GM12892 (cell line): ENCODE measurements around the gene BMPR2.

Experiments used
- DNase-seq: peaks from one replicate; pipeline ENCODE4 v3.0.0; 2011; ENCODE audit not compliant: insufficient read length
- FAIRE-seq: peaks from 2 replicates; lab custom pipeline; 2011; peaks lifted over from hg19 to GRCh38; lab: Jason Lieb, UNC
- POLR2A ChIP-seq: IDR thresholded peaks from 2 replicates; pipeline ENCODE4 v1.6.1; 2011; ENCODE audit warnings: low read depth, low read length, control low read depth
- POLR2AphosphoS5 ChIP-seq: IDR thresholded peaks from 2 replicates; pipeline ENCODE4 v1.6.1; 2011; ENCODE audit warnings: low read depth, low read length, control low read depth
- TAF1 ChIP-seq: IDR thresholded peaks from 2 replicates; pipeline ENCODE4 v1.6.1; 2011; ENCODE audit warnings: low read depth, mild to moderate bottlenecking, control low read depth, low read length, borderline replicate concordance

Gene BMPR2

DNA sequence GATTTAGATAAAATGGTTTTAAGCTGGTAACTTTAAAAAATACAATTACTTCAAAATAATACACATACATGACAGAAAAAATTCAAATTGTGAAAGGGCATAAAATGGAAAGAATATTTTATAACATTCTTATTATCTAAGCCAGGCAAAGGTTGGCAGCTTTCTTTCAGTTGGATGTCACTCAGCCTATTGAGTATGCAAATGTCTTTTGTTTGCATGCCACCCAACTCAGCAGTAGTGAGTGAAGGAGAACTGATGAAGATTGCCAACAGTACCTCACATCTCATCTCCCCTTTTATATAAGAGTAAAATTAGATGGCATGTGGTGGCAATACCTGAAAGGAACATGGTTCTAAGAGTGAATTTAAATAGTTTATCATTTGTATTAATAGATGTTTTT, 24.8 kb downstream of the BMPR2 start:
- FAIRE-seq (no peak), DNase-seq (no peak)
- TF ChIP-seq TAF1, result no peak
- no peak for TF ChIP-seq POLR2A
- no peak for TF ChIP-seq POLR2AphosphoS5

DNA sequence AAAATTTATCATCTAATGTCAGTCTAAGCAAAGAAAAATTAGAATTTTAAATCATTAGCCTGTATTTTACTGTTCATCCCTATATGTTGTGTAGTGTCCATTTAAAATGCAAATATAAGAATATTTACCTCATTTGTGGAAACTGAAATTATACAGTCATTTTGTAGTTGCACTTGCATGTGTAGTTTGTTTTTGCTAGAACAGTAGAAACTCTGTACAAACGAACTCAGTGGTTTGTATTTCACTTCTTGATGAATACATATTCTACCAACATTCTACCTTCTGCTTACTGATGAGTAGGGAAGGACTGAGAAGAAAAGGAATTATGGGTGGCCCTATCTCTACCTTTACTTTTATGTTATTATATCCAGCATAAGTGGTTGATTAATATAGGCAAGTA, 29.7 kb downstream of the BMPR2 start:
- FAIRE-seq, result no peak
- TF ChIP-seq POLR2A, result no peak
- no peak for TF ChIP-seq TAF1
- no peak for TF ChIP-seq POLR2AphosphoS5
- no peak for DNase-seq

DNA sequence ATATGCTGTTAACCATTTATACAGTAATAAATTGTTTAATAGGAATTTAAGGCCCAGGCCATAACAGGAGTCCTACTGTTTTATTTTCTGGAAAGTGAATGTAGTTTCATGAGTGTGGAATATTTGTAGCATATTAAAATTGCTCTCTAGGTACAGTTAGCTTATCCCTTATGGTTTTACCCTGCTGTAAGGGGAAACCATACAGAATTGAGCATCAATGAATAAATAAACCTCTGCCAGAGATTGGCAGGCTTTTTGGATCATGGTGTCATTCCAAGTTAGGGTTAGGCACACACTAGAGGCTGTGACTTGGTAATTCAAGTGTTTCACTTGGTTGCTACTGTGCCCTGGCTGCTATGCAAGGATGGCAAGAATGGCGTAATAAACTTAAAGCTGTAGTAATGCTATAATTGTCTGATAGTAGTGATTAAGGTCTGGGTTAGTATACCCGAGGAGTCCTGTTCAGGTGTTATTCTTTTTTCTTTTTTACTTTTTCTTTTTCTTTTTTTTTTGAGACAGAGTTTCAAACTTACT, 30.4 kb downstream of the BMPR2 start:
- TF ChIP-seq POLR2A, result no peak
- TF ChIP-seq POLR2AphosphoS5, result no peak
- no peak for TF ChIP-seq TAF1
- DNase-seq, result no peak
- no peak for FAIRE-seq

DNA sequence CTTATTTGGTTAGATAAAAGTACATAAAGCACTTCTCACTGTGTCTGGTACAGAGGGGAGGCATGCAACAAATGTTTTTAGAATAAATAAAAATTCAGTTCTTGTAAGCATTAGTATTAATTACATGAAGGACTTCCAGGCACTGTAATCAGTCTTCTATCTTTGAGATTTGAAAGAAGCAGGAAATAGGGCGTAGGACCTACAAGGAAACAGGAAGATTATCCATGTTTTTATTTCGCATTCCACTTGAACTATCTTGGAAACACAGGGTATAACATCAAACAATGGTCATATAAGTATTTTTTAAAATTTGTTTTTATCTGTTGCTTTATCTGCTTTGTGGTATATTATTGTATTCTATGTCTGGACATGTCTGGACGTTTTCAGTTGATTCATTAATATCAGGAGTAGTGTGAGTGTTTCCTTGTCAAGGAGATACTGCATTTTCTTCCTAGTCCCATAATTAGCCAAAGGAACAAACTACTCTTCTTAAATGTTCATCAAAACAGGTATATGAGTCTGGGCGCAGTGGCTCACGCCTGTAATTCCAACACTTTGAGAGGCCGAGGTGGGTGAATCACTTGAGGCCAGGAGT, 32.5 kb downstream of the BMPR2 start:
- FAIRE-seq (no peak), DNase-seq (no peak)
- TF ChIP-seq POLR2A (no peak), POLR2AphosphoS5 (no peak), TAF1 (no peak)

DNA sequence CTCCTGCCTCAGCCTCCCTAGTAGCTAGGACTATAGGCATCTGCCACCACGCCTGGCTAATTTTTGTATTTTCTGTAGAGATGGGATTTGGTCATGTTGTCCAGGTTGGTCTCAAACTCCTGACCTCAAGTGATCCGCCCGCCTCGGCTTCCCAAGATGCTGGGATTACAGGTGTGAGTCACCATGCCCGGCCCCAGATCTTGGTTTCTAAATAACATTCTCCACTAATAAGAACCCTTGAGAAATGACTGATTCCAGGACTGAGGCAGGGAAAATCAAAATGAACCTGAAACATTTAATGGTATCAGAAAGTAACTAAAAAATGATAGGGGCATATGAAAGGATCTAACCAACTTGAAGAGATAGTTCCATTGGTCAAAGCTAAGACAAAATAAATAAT, 34.0 kb downstream of the BMPR2 start:
- FAIRE-seq, result no peak
- no peak for DNase-seq
- TF ChIP-seq TAF1 (no peak), POLR2AphosphoS5 (no peak), POLR2A (no peak)

DNA sequence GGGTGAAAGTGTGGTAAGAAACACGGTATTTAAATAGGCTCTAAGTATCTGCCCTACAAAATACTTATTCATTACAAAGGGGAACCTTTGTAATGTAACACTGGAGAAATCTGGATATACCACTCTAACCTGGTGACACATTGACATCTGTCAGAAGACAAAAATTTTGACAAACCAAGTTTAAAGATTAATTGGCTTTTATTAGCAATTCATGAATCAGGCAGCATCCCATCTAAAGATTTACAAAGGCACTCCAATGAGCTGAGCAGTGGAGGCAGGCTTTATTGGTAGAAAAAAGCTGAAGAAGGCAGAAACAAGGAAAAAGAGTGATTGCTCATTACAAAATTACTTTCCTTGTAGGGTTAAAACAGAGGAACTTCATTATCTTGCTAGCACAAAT, 35.0 kb downstream of the BMPR2 start:
- DNase-seq (no peak), FAIRE-seq (no peak)
- TF ChIP-seq POLR2A, result no peak

DNA sequence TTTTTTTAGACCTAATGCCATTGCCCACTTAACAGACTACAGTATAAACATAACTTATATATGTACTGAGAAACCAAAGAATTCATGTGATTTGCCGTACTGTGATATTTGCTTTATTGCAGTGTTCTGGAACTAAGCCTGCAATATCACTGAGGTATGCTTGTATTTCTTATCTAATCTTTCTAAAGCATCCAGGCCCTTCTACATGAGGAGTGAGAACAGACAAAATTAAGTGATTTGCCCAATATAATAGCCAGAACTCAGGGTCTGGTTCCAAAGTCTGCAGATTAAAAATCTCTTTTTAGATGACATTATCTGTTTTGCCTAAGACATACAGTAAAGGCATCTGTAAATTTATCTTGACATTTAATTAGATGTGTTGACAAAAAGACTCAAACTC, 41.9 kb downstream of the BMPR2 start:
- TF ChIP-seq POLR2AphosphoS5 (no peak), POLR2A (no peak), TAF1 (no peak)
- DNase-seq (no peak), FAIRE-seq (no peak)

DNA sequence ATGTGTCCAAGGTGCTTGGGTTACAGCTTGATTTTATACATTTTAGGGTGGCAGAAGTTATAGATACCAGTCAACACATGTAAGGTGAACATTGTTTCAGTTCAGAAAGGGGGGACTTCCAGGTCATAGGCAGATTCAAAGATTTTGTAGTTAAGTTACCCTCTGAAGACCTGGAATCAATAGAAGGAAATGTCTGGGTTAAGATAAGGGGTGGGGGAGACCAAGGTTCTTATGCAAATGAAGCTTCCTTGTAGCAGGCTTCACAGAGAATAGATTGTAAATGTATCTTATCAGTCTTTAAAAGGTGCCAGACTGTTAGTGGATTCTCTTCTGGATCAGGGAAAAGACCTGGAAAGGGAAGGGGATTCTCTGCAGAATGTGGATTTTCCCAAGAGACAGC, 42.4 kb downstream of the BMPR2 start:
- DNase-seq (no peak), FAIRE-seq (no peak)
- TF ChIP-seq POLR2A (no peak), TAF1 (no peak), POLR2AphosphoS5 (no peak)

DNA sequence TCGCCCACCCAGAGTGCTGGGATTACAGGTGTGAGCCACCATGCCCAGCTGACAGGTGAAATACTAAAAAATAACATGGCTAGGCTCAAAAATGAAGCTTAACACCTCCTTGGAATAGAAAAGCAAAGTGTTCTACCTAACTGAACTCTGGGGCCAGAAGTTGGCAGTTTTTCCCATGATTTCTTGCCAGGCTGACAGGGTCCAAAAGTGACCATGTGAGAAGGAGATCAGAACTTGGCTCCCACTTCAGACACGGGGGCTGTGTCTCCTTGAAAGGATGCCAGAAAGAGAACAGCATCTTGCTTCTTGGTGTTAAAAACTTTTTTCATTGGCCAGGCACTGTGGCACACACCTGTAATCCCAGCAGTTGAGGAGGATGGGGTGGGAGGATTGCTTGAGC, 47.0 kb downstream of the BMPR2 start:
- no peak for FAIRE-seq
- no peak for DNase-seq
- no peak for TF ChIP-seq TAF1
- no peak for TF ChIP-seq POLR2A
- no peak for TF ChIP-seq POLR2AphosphoS5

DNA sequence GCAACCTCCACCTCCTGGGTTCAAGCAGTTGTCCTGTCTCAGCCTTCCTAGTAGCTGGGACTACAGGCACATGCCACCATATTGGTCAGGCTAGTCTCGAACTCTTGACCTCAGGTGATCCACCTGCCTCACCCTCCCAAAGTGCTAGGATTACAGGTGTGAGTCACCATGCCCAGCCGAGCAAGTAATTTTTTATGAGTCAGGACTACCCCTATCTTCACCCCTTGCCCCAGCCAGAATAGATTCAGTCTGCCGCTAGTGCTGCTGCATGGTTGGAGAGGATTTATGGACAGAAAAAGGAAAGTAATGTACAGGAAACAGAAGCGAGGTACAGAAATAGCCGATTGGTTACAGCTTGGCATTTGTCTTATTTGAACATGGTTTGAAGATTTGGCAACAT, 48.9 kb downstream of the BMPR2 start:
- no peak for FAIRE-seq
- TF ChIP-seq POLR2AphosphoS5 (no peak), POLR2A (no peak), TAF1 (no peak)
- DNase-seq, result no peak

DNA sequence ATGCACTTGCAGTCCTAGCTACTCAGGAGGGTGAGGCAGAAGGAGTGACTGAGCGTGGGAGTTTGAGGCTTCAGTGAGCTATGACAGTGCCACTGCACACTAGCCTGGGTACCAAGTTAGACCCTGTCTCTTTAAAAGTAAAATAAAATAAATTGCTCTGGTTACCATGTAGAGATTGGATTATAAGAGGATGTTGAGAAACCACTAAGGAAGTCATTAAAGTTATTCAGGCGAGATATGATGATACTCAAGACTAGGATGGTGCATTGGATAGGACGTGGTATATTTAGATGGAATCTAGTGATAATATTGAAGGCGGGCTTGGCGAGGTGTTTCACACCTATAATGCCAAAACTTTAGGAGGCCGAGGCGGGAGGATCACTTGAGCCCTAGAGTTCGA, 50.6 kb downstream of the BMPR2 start:
- no peak for DNase-seq
- no peak for TF ChIP-seq POLR2A
- no peak for TF ChIP-seq POLR2AphosphoS5
- TF ChIP-seq TAF1, result no peak
- no peak for FAIRE-seq

DNA sequence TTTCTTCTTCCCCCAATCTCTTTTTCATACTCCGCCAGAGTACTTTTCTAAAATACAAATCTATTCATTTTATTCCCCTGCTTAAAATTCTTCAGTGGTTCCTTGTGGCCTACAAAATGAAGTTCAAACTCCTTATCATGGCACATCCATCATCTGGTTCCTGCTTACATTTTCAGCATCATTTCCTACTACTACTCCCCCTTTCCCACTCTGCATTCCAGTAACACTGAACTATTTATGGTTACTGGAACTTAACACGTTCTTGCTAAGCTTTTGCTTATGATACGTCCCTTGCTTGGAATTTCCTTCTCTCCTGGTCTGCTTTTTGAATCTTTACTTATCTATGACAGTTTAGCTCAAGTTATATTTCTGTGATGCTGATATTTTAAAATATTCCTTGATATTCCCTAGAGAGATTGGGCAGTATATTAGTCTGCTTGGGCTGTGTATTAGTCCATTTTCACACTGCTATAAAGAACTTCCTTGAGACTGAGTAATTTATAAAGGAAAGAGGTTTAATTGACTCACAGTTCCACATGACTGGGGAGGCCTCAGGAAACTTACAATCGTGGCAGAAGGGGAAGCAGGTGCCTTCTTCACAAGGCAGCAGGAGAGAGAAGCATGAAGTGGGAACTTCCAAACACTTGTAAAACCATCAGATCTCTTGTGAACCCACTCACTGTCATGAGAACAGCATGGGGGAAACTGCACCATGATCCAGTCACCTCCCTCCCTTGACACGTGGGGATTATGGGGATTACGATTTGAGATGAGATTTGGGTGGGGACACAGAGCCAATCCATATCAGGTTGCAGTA, 53.2 kb downstream of the BMPR2 start:
- DNase-seq (no peak), FAIRE-seq (no peak)
- TF ChIP-seq POLR2AphosphoS5, result no peak
- no peak for TF ChIP-seq TAF1
- no peak for TF ChIP-seq POLR2A
